K562 (cell line): ENCODE results near the gene ADAM33. TPM values are rescaled to one million over a fixed set of nuclear protein-coding genes. Genes with fewer than 3 reads are reported as not detected.

Experiments used
- ATAC-seq: fragments of 200-7000 bp; cut with Tn5 transposase; 3 replicates; pipeline ENCODE4 v1.9.1; 2020; ENCODE audit warnings: moderate library complexity
- BruUV-seq: library from RNA; stranded (reverse); fragments of 400-500 nt; replicated peaks from 2 replicates; lab custom pipeline; 2021; lab: Mats Ljungman, UMichigan
- CTCF ChIA-PET: fragments of 300-600 bp; formaldehyde crosslinking; extraction: SDS; loops from one replicate; lab custom pipeline; 2021; ENCODE audit warnings: low intra/inter-chr PET ratio; lab: Yijun Ruan, JAX
- POLR2A ChIA-PET: fragments of 300-600, 350-650 bp; sonication (Branson Sonifier 250); formaldehyde crosslinking; extraction: SDS; loops from one replicate; lab custom pipeline; 2021; ENCODE audit warnings: antibody characterized with exemption, inconsistent platforms; lab: Yijun Ruan, JAX
- DNase-seq, 4 experiments: peaks; one replicate each; pipeline versions ENCODE4 v3.0.0 to v3.0.0-alpha.2; 2011 to 2018; ENCODE audit warnings: low spot score in 3 of 4, mixed read lengths in 3 of 4; ENCODE audit errors: extremely low read depth in 1 of 4
- FAIRE-seq: peaks from 2 replicates; lab custom pipeline; 2011; peaks lifted over from hg19 to GRCh38; lab: Jason Lieb, UNC
- H2AFZ ChIP-seq: 2 replicates; pipeline ENCODE4 v1.6.0; 2011; ENCODE audit warnings: low read depth, low read length, control low read depth, inconsistent platforms
- H3K27ac ChIP-seq: fragments of 200-600 bp; 3 replicates; pipeline ENCODE4 v1.8.0; 2011; ENCODE audit warnings: low read depth, mild to moderate bottlenecking, control low read depth, inconsistent platforms, low read length, moderate library complexity, mixed read lengths; ENCODE audit errors: extremely low read depth
- H3K27me3 ChIP-seq, 2 experiments: fragments of 300-600 bp in 1 of 2; 2 replicates in 1 of 2; 3 replicates in 1 of 2; pipeline versions ENCODE4 v1.6.0 to v1.8.0; 2011; ENCODE audit warnings: inconsistent platforms in 2 of 2, low read length in 2 of 2, mild to moderate bottlenecking in 1 of 2, mixed read lengths in 1 of 2, moderate library complexity in 1 of 2; ENCODE audit not compliant: control insufficient read depth in 2 of 2, insufficient read depth in 2 of 2
- H3K36me3 ChIP-seq: fragments of 300-600 bp; 3 replicates; pipeline ENCODE4 v1.8.0; 2011; ENCODE audit warnings: mild to moderate bottlenecking, low read length, inconsistent platforms; ENCODE audit not compliant: control insufficient read depth, insufficient read depth
- H3K4me1 ChIP-seq, 2 experiments: fragments of 200-600 bp in 1 of 2; replicated peaks in 1 of 2; 2 replicates in 1 of 2; 3 replicates in 1 of 2; pipeline versions ENCODE4 v1.5.1 to v1.8.0; 2011; ENCODE audit warnings: inconsistent platforms in 2 of 2, low read length in 2 of 2, mild to moderate bottlenecking in 1 of 2, mixed read lengths in 1 of 2, moderate library complexity in 1 of 2; ENCODE audit not compliant: control insufficient read depth in 2 of 2, insufficient read depth in 2 of 2
- H3K4me2 ChIP-seq: 2 replicates; pipeline ENCODE4 v1.6.1; 2011; ENCODE audit warnings: low read length, control low read depth, inconsistent platforms, mixed read lengths; ENCODE audit not compliant: insufficient read depth
- H3K4me3 ChIP-seq: fragments of 200-600 bp; sonication (generic), shearing (Covaris generic); 2 replicates; pipeline ENCODE4 v1.5.1; 2016; ENCODE audit warnings: control low read depth, inconsistent platforms
- H3K79me2 ChIP-seq: fragments of 200-600 bp; 3 replicates; pipeline ENCODE4 v1.8.0; 2011; ENCODE audit warnings: low read length, inconsistent platforms; ENCODE audit not compliant: control insufficient read depth, insufficient read depth
- H3K9ac ChIP-seq, 2 experiments: 2 replicates each; pipeline versions ENCODE4 v1.6.0 to v1.6.1; 2011; ENCODE audit warnings: low read depth in 2 of 2, low read length in 2 of 2, control low read depth in 1 of 2, inconsistent platforms in 1 of 2, mild to moderate bottlenecking in 1 of 2, mixed read lengths in 1 of 2; ENCODE audit not compliant: insufficient read depth in 1 of 2
- H3K9me1 ChIP-seq: one replicate; pipeline ENCODE4 v1.6.0; 2011; ENCODE audit warnings: inconsistent platforms, mild to moderate bottlenecking, low read length, moderate library complexity; ENCODE audit not compliant: control insufficient read depth, insufficient read depth
- H3K9me3 ChIP-seq: replicated peaks from 2 replicates; pipeline ENCODE4 v1.5.1; 2011; ENCODE audit warnings: low read depth, low read length, inconsistent platforms; ENCODE audit not compliant: control insufficient read depth, insufficient read depth
- H4K20me1 ChIP-seq: replicated peaks from 2 replicates; pipeline ENCODE4 v1.6.1; 2011; ENCODE audit warnings: low read length, inconsistent platforms, mixed read lengths; ENCODE audit not compliant: control insufficient read depth, insufficient read depth
- SIN3B ChIP-seq: fragments of 450-650 bp; IDR thresholded peaks from 2 replicates; pipeline ENCODE4 v1.6.1; 2017; ENCODE audit warnings: low read depth, mild to moderate bottlenecking, moderate library complexity
- TFAP4 ChIP-seq: sonication (generic); formaldehyde crosslinking; IDR thresholded peaks from 2 replicates; pipeline ENCODE4 v1.8.0; 2022; ENCODE audit warnings: missing genetic modification reagents, mild to moderate bottlenecking, moderate library complexity, borderline replicate concordance
- WGBS: fragments of 100-300 bp; shearing (Covaris generic); methylation state at CpG from one replicate; pipeline ENCODE4 v1.1.6; 2016; ENCODE audit warnings: low coverage, mixed read lengths; ENCODE audit not compliant: insufficient coverage; ENCODE audit errors: missing lambda C conversion rate; 5-methylcytosine and 5-hydroxymethylcytosine counted together
- in situ Hi-C: fragments of 300-500 bp; cut with MboI; formaldehyde crosslinking; loops from 4 replicates; pipeline ENCODE4 v1.15.0; 2018; ENCODE audit warnings: inconsistent platforms, mixed read lengths
- intact Hi-C: fragments of 100-400 bp; cut with micrococcal nuclease; formaldehyde crosslinking; loops from 2 replicates; pipeline ENCODE4 v1.14.2; 2022
- polyA plus RNA-seq, 8 experiments: library from polyadenylated mRNA; depleted of rRNA in 4 of 8; stranded (reverse) in 5 of 8; unstranded in 3 of 8; fragments of >200 nt; fragmentation: Nextera tagmentation in 2 of 8; fragmentation: Illumina TruSeq in 1 of 8; extraction: Ambion mirVana in 2 of 8; extraction: Trizol in 1 of 8; gene quantifications; 2 replicates each; pipeline versions ENCODE4 v1.2.1 to v1.2.3, GENCODE V29; 2011 to 2014; ENCODE audit warnings: inconsistent platforms in 1 of 8, missing spikeins in 1 of 8
- total RNA-seq, 7 experiments: library from RNA; depleted of rRNA in 6 of 7; stranded (reverse); fragments of >200 nt in 6 of 7; fragmentation: Illumina TruSeq in 2 of 7; extraction: Trizol in 2 of 7; gene quantifications; 2 replicates each; pipeline versions ENCODE4 v1.2.1 to v1.2.3, GENCODE V29; 2011 to 2021; ENCODE audit warnings: low replicate concordance in 1 of 7

ADAM33 gene
- total and polyA plus RNA-seq, 9 of the 15 experiments (the other 6 are each of a cell fraction or from before 2014, with no cell fraction given) = not detected

- ChIA-PET CTCF (no interaction called here), POLR2A (interaction anchor here (0.6 to 1.3 kb wide), 3 partner anchors 68 to 268 kb away, joined by 3 to 4 read pairs (median 3); no protein-coding TSS in a partner anchor)
- Histone ChIP-seq H3K36me3 (no peaks in the 10 kb centered on the region), H2AFZ (no peak overlapping the region), H3K9ac (no peak overlapping the region), H3K4me2 (no peak overlapping the region), H3K9me1 (no peaks in the 10 kb centered on the region), H4K20me1 (no peaks in the 10 kb centered on the region), H3K4me1 (peaks cover 0 to 23% of the 10 kb centered on the region in 2 experiments; a peak in 2 of 5 replicates), H3K27me3 (peaks cover 0 to 34% of the 10 kb centered on the region in 2 experiments; a peak in 3 of 5 replicates), H3K27ac (no peak overlapping the region), H3K79me2 (no peaks in the 10 kb centered on the region), H3K9me3 (no peaks in the 10 kb centered on the region), H3K4me3 (no peak overlapping the region)
- DNase-seq = no peak
- intact Hi-C loops = no loop called here
- no peak for FAIRE-seq
- in situ Hi-C loops = no loop called here
- no peak for ATAC-seq
- WGBS = 2% methylated on average over 8 of the region's 18 CpGs
- BruUV-seq = no TSS peak
- TF ChIP-seq SIN3B (no peak), TFAP4 (CRISPR knock-in tag) (0 out of 2 replicates have a peak, but pooled peaks have one; percentile 15)
Measured at GRCh38 chr20:3697588-3698305, 15.9 kb upstream of the ADAM33 start.
